DMS53 (cell line): Measurements from ENCODE around the gene EVA1C.
"Not testable (repeated sequence)": the region's sequence is repeated elsewhere in the genome, so short reads cannot be mapped to it uniquely, and the experiment has no call there.

Experiments
- DNase-seq: peaks from one replicate; lab custom pipeline; 2025; lab: John Stamatoyannopoulos, UW

EVA1C gene

DNA sequence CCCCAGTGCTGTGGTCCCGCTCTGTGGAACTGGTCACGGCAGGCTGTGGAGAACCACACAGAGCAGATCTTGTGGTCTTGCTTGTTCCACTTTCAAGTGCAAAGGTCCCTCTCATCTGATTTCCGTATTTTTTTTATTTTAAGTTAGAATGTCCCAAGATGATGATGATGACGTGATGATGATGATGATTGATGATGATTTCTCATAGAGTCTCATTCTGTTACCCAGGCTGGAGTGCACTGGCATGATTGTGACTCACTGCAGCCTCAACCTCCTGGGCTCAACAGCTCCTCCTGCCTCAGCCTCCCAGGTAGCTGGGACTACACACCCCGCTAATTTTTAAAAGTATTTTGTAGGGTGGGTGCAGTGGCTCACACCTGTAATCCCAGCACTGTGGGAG lies 12.2 kb downstream of the EVA1C start:
- DNase-seq = no peak

DNA sequence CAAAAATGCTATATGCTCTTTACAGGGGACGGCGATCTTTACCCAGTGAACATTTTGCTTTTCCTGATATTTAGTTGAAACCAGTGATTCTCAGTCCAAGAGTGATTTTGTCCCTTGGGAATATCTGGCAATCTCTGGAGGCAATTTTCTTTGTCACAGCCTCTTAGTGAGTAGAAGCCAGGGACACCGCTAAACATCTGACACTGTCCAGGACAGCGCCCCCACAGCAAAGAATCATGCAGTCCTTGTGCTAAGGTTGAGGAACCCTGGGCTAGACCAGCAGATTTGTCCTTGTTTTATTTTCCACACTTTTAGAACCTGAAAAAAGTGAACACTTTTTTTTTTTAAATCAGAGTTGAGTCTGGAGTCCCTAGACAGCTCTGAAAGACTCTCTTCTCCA lies 13.1 kb downstream of the EVA1C start:
- no peak for DNase-seq

DNA sequence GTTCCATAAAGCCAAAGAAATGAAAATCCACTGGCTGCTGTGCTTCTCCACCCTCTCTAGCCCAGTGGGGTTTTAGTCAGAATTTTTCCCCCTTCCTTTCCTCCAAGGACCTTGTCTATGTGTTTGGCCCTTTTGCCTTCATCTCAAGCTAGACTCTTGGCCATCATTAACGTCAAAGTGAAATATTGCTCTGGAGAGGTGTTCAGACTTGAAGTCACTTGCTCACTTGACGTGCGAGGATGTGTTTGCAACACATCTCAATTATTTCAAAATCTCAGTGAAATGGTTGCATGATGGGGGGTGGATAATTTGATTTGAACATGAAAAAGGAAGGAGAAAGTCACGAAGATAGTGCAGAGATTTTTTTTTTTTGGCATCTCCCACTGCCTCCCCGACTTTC lies 13.6 kb downstream of the EVA1C start:
- DNase-seq = no peak

DNA sequence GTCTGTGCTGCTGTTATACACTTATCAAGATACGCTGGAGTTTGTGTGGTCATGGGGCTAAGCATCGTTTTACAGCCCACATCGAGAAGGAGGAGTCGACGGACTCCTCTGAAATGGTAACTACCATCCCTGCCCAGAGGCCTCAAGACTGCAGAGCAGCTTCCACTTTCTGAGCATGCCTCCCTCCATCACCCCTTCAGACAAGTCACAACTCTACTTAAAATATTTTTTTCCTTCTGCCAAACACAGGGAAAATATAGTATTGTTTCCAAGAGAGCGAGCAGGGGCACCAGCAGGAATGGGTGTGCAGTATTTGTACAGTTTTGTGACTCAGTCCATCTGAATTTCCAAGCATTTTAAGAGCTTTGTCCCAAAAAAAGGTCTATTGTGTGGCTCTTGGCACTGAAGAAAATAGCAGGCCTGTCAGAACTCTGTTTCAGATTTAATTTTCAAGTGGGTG lies 14.1 kb downstream of the EVA1C start:
- no peak for DNase-seq

DNA sequence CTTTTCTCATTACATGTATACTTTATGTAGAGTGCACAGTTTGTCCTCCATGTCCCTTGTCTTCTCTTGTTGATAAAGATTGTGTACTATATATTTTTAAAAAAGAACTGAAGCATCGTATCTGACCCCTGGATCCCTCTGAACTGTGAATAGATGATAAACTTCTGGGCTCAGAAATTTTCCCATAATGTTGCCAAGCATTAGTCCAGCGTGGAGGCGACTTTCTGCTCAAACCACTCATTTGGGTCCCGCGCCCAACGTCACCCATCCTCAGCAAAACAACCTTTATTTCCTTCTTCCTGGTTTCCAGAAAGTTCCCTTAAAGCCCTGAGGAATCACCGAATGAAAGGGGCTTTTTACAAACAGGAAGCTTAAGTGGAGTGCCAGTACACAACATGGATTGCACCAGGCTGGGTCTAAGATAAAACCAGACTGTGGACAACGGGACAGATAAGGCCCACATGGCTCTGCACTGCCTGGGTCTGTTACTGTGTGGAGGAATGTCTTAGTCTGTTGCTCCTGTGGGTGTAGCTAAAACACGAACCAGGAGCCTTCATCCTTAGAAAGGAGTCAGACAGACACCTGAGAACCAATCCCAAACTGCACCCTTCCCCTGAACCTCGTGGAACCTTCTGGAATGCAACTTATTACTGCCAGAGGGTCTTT lies 15.6 kb downstream of the EVA1C start:
- no peak for DNase-seq

DNA sequence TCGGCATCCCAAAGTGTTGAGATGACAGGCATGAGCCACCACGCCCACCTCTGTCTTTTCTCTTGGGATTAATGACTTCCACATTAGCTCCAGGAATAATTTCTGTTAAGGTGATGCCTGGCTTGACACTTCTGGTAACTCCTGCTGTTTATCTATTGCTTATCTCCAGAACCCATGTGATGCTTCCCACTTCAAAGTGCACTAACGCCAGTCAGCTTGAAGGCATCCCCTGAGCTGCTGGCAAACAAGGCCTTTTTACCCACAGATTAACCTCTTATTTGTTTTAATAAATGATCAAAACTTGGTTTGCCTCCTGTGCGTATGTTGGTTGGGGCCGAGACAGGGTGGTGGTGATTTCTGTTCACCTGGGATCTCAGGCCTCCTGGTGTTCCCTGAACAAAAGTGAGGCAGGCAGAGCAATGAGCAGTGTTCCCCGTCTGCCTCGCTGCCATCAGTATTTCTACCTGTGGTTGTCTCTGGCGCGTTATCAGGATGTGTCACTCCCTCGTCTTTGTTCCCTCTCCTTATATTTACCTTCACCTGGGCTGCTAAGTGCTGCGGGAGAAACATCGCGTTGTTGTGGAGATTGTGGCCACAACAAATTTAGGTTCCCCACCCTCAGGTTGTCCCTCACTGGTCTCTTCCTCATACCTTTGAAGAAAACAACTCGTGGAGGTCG lies 20.6 kb downstream of the EVA1C start:
- peak; percentile 15 for DNase-seq

DNA sequence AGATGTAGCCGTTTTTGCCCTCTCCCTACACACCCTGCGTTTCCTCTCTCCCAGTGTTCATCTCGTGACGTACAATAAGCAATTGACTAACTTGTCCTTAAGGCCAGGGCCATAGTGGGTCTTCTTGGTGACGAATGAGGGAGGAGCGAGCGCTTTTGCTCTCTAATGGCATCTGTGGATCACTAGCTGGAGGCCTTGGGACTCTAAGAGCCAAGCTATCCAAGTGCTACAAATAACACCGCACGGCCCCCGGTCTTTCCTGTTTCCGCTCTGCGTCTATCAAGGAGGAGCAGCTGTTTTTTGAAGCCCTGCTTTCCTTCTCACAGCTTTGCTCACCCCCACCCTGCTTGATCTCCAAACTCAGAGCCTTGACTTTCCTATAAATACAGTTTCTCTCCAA lies 25.2 kb downstream of the EVA1C start:
- no peak for DNase-seq

DNA sequence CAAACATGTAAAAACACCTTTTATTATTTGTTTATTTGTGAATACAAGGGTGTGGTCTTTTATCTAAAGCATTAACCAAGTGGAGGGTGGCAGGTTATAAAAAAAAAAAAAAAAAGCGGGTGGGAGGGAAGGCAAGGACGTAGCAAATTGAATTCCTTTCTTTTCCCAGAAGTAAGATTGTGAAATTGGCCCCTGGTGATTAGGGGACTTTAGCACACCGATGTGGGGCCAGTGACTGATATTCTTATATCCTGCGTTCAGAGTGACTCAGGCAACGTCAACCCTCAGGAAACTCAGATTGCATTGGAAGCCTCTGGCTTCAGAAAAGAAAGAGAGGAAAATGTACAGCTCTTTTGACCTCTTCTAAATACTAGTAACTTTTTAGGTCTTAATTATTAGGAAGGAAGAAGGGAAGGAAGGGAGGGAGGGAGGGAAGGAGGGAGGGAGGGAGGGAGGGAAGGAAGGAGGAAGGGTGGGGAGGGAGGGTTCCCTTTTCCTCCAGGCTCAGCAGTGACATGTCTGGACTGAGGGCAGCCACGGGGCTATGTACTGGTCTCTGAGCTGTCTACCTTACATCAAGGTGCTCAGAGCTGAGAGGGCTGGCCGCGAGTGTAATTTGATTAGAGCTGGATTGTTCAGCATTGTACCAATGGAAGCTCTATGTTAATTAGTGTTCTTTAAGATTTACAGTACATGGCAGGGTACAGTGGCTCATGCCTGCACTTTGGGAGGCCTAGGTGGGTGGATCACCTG lies 30.2 kb downstream of the EVA1C start:
- no peak for DNase-seq

DNA sequence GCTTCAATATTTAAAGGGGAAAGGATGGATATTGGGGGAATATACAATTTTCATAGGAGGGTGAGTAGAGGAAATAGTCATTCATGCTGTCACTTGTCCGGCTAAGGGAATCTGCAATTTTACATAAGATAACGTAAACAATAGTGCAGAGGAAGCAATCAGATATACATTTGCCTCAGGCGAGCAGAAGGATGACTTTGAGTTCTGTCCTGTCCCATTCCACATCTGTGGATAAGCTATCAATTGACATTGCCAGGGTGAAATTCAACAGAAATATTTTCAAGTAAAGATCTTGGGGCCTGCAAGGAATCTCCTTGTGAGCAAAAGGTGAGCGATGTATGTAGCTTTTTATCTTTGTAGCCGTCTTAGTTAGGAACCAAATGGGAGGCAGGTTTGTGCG lies 32.6 kb downstream of the EVA1C start:
- no peak for DNase-seq

DNA sequence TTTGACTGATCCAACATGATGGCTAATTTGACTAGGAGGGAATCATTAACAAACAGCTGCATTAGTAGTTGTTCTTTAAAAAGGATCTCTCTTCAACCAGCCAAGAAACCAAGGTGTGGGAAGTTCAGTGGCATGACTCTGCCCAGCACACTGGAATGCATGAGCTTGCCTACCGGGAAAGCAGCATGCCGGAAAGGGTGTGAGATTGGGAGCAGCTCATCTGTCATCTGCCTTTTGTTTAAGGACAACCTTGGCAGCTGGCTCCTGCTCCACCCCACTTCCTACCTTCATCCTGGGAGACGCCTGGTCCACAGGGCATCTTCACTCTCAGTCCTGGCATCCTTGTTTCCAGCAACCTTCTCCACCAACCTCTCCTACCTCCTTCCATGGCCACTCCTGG lies 33.9 kb downstream of the EVA1C start:
- not testable (repeated sequence) for DNase-seq

DNA sequence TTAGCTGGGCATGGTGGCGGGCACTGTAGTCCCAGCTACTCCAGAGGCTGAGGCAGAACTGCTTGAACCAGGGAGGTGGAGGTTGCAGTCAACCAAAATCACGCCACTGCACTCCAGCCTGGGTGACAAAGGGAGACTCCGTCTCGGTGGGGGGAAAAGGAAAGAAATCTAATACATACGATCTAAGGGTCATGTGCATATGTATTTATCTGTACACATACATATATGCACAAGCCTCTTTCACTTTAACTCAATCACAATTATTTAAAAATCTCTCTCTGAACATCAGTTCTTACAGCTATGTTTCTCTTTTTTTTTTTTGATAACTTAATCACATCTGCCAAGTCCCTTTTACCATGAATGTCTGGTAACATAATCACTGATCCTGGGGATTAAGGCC lies 34.7 kb downstream of the EVA1C start:
- DNase-seq = no peak

DNA sequence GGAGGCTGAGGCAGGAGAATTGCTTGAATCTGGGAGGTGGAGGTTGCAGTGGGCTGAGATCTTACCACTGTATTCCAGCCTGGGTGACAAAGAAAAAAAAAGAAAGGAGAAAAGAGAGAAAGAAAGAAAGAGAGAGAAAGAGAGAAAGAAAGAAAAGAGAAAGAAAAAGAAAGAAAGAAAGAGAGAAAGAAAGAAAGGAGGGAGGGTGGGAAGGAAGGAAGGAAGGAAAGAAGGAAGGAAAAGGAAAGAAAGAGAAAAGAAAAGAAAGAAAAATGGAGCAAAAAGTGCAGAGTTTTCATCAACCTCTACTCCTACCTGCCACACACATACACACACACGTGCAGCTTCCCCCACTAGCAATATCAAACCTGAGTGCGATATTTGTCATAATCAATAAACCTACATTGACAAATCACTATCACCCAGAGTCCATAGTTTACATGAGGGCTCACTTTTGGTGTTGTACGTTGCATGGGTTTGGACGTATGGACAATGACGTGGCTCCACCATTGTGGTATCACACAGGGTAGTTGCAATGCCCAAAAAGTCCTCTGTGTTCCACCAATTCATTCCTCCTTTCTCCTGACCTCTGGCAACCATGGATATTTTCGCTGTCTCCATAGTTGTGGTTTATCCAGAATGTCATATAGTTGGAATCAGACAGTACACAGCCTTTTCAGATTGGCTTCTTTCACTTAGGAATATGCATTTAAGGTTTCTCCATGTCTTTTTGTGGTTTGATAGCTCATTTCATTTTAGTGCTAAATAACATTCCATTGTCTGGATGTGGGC lies 36.5 kb downstream of the EVA1C start:
- no peak for DNase-seq

DNA sequence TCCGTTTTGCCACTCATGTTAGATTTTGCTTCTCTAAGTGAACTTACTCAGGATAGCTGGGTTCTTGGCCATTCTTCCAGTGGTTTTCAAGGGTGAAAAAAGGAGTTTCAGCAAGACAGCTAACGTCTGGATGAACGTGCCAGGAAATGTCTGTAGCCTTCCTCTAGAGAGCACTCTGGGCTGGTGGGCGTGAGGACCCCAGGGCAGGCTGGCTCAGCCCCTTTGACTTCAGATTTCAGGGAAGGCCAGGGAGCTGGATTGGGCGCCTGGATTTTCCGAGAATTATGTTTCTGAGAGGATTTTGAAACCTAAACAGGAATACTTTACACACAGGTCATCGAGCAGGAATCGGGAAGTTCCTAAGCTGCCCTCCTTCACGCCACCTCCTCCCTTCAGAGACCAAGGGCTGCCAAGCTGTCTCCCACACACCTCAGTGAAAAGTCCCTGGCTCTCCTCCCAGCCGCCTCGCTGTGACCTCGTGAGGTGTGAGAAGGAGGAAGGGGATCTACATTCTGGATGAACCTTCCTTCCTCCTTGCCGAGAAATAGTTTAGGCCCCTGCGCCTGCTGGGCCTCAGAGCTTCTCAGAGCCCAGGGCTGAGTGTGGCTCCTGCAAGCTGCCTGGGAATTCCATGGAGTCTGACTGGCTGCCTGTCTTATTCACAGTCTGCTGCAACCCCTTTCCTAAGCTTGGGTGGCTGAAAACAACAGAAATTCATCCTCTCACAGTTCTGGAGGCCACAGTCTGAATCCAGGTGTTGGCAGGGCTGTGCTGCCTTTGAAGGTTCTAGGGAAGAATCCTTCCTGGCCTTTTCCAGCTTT lies 38.6 kb downstream of the EVA1C start:
- DNase-seq = not testable (repeated sequence)

DNA sequence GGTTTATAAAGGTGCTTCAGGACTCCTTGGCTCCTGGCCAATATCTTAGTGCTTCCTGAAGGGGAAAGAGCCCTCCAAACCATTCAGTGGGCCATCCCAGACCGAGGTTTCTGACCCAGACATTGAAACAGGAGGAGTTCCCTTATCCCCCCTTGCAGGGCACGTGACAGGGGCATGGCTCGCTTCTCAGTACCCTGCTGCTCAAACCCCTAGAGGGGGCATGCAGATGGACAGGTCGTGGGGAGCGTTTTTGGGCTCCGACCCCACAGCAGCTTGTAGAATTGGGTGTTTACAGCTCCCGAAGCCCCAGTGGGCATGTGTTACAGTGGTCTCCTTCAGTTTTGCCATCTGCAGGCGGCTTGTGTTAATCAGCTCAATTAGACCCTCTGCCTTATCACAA lies 39.7 kb downstream of the EVA1C start:
- not testable (repeated sequence) for DNase-seq

DNA sequence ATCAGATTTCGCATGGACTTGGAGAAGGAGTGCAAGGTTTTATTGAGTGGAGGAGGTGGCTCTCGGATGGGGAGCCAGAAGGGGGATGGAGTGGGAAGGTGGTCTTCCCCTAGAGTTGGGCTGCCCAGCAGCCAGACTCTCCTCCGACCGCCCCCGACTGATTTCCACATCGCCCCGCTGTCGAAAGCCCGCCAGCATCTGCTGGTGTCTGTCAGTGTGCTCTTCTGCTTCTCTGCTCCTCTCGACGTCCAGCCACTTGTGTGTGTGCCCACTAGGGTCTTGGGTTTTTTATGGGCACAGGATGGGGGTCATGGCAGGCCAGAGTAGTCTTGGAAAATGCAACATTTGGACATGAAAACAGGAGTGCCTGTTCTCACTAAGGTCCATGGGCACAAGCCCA lies 40.1 kb downstream of the EVA1C start:
- DNase-seq = no peak

DNA sequence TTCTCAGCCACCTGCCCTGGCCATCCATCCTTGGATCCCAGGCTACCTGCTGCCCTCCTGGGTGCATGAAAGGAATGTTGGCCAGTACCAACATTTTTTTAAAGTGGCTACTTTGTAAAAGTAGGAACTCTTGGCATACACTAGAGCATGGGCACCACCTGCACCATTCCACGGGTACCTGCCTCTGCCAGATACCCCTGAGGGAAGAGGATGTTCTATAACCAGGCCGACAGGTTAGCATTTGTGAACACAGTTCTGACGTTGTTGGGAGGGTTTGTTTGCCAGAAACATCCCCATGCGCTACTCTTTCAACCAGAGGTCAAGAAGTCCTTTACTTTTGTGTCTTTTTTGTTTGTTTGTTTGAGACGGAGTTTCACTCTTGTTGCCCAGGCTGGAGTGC lies 43.0 kb downstream of the EVA1C start:
- no peak for DNase-seq

DNA sequence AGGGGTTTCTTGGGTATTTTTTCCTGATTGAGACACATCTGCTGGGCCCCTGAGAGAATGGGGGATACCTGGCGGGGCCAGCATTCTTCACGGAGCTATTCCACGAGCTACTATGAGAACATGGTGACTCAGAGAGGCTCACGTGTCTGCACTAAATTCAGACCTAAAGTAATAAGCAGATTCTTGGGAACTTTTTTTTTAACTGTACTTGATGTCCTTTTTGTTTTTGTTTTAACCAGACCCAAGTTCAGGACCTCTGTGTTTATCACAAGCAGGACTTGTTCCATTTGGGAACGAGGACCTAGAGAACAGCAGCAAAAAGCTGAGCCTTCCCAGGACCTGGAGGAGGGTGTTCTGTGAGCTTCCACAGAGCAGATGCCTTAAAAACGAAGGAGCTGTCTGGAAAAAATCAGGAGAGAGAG lies 44.0 kb downstream of the EVA1C start:
- no peak for DNase-seq

DNA sequence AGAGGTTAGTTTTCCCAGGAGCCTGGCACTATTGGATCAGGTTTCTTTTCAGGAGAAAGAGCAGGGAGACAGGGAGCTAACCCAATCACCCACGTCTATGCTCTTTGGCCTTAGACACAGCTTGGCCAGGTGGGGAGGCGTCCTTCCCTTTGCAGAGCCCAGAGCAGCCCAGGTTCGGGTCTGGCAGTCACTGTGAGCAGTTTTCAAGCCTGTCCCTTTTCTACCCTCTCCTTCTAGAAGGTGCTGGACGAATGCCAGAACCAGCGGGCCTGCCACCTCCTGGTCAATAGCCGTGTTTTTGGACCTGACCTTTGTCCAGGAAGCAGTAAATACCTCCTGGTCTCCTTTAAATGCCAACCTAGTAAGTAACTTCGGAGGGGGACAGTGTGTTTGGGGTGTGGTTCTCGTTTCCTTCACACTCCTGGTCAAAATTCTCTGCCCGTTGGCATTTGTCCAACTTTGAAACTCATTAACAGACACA lies 44.9 kb downstream of the EVA1C start:
- peak; percentile 43 for DNase-seq

DNA sequence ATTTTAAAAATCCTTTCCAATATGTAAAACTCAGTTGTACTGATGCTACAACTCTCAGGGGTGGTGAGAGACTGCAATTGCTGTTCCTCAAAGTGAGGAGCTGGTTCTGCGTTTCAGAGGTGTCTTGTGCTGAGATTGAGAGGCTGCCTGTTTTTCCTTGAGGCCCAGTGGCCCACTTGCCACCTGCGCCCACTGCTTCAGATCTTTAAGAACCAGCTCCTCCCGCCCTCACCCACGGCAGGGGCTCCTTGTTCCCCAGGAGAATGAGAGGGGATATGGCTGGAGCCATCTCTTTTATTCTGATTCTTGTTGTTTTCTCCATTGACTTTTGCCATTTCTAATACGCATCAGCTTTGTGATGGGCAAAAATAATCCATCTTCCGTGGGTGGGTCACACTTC lies 45.5 kb downstream of the EVA1C start:
- DNase-seq = no peak

DNA sequence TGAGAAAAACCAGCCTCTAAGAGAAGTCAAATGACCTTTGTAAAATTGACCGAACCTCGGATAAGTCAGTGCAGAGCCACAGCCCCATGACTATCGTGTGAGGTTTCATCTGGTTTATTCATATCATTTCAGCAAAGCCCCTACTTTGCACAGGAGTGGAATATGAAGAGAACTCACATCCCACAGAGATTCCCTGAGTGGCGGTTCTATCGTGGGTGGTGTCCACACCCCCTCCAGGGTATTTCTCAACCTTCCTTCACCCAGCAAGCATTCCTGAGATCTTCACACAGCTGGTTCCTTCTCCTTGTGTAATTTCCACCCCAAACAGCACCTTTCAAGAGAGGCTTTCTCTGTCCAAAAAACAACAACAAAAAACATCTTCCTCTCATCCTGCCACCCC lies 47.5 kb downstream of the EVA1C start:
- no peak for DNase-seq

DNA sequence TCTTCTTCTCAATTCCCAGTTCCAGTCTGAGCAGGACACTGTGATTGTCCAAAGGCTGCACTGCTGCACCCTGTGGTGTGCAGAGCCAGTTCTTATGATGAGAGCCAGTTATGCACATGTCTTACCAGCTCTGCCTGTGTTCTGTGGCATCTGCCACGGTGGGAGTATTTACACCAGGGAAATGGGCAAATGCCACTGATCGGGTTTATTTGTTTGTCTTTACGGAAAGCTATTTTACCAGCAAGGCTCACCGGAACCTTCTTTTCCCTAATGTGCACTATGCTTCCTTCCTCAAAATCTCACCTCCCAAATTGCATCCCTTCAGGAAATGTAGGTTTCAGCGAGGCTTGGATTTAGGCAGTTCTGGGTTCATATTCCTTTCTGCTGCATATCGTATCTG lies 49.0 kb downstream of the EVA1C start:
- no peak for DNase-seq
